Activated CD8-positive, alpha-beta memory T cell treated with anti-CD3 and anti-CD28 coated beads for 1 hour (primary cell): ENCODE measurements around the gene TGM4.
A peak's percentile ranks its signal among the peaks of the same experiment; 100 is the strongest.
"Not testable (repeated sequence)": the region's sequence is repeated elsewhere in the genome, so short reads cannot be mapped to it uniquely, and the experiment has no call there.

Experiments
- DNase-seq, 2 donors: peaks; one replicate each; pipeline ENCODE4 v3.0.0-alpha.2; 2020; ENCODE audit warnings: low read depth in 1 of 2; ENCODE audit errors: extremely low read depth in 1 of 2

Gene TGM4

GRCh38 chr3:44874308-44874707, at the start of gene TGM4:
TGM4 (plus strand) TSS chr3:44874608; CDS start chr3:44874679, 71 bp downstream.
- DNase-seq = no peak

- DNase-seq = no peak
These were observed 49.0 kb upstream of the TGM4 start for GRCh38 chr3:44825264-44825925.

GRCh38 chr3:44827196-44827595, 47.2 kb upstream of the TGM4 start:
- no peak for DNase-seq

GRCh38 chr3:44831232-44831631, 43.2 kb upstream of the TGM4 start:
- DNase-seq = no peak

- DNase-seq = no peak
These were observed 42.4 kb upstream of the TGM4 start for GRCh38 chr3:44832032-44832431.

- DNase-seq = no peak
These were observed 41.4 kb upstream of the TGM4 start for GRCh38 chr3:44832965-44833364.

- DNase-seq = no peak
These were observed 41.0 kb upstream of the TGM4 start for GRCh38 chr3:44833394-44833793.

GRCh38 chr3:44835684-44836083, 38.7 kb upstream of the TGM4 start:
- no peak for DNase-seq

GRCh38 chr3:44842376-44842775, 32.0 kb upstream of the TGM4 start:
- DNase-seq = no peak

- DNase-seq = no peak
These were observed 28.6 kb upstream of the TGM4 start for GRCh38 chr3:44845528-44846520.

GRCh38 chr3:44848634-44849033, 25.8 kb upstream of the TGM4 start:
- DNase-seq = no peak

- not testable (repeated sequence) for DNase-seq
These were observed 17.7 kb upstream of the TGM4 start for GRCh38 chr3:44856663-44857062.

- no peak for DNase-seq
These were observed 14.3 kb upstream of the TGM4 start for GRCh38 chr3:44860117-44860516.

- peak; percentile 62 to 84 for DNase-seq
These were observed 12.8 kb upstream of the TGM4 start, which contains the start of gene TMEM42 for GRCh38 chr3:44861412-44862225. TMEM42 (plus strand) TSS chr3:44861912; CDS start chr3:44861925, 13 bp downstream.

- no peak for DNase-seq
These were observed 12.2 kb upstream of the TGM4 start for GRCh38 chr3:44862226-44862637.

GRCh38 chr3:44865272-44866035, 9.0 kb upstream of the TGM4 start:
- no peak for DNase-seq

- DNase-seq = no peak
These were observed 6.8 kb upstream of the TGM4 start for GRCh38 chr3:44867421-44868111.

- no peak for DNase-seq
These were observed 3.9 kb upstream of the TGM4 start for GRCh38 chr3:44870375-44871061.

GRCh38 chr3:44875596-44875995, 1.2 kb downstream of the TGM4 start:
- DNase-seq = no peak
